ENCODE data around the gene CSF3.

DNA sequence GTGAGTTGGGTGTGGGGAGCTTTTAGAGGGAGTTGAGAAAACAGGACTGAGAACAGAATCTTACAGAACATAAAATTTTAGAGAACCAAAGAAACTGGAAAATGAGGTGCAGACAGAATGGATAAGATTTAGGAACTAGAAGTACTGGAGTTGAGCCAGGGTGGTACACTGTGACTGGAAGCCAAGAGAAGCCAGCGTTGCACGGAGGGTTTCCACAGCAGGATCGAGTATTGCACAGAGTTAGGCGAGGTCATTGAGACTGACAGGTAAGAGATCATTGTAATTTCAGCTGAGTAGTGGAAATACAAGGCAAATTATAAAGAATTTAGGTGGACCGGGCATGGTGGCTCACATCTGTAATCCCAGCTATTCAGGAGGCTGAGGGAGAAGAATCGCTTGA is 45.9 kb upstream of the CSF3 start:
- TF ChIP-seq CTCF (IDR thresholded peaks at IDR 0.05) (no peak), EP300 (IDR thresholded peaks at IDR 0.05; ENCODE audit: low read depth) (no peak)

All from transverse colon (tissue), 3 donors.